Activated CD8-positive, alpha-beta memory T cell treated with anti-CD3 and anti-CD28 coated beads for 24 hours (primary cell): Measurements from ENCODE around the gene REPIN1.
A peak's percentile ranks its signal among the peaks of the same experiment; 100 is the strongest.

Experiments used
- DNase-seq: peaks from one replicate; pipeline ENCODE4 v3.0.0-alpha.2; 2020

Gene REPIN1

DNA sequence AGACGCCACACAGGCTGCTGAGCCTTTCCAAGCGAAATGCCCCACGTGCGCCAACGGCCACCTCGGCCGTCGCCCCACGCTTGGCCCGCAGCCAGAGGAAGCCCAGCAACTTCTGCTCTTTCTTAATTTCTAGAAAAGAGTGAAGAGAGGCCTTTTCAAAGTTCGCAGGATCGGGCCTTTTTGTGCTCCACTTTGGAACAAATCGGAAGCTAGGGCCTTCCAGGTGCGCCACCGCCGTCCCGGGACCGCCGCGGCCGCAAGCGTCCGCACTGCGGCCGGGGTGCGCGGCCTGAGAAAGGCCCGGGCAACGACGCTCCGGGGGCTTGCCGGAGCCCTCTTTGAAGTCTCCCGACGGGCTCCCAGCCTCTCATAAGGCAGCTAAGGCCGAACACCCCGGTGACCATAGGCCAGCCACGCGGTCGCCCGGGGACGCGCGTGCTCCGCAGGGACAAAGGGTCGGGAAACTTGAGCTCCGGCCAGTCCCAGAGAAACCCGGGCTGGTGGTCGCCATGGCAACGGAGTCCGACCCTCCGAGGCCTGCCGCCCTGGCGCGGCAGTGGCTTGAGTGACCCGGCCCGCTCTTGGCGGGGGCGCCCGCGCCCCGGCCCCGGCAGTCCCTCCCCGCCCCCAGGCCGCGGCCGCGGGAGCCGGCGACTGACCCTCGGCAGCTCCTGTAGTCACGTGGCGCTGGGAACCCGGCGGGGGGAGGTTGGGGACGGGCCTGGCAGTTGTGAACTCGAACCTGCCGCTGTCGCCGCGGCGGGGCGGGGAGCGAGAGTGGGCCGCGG lies at the start of gene REPIN1:
TSS of gene REPIN1 (plus strand) at position 727 of the 788 bp plus-strand sequence. CDS start 890 bp downstream, outside the sequence.
- DNase-seq: peak; percentile 92

GRCh38 chr7:150321788-150322113 lies 46.9 kb upstream of the REPIN1 start:
- no peak for DNase-seq

DNA sequence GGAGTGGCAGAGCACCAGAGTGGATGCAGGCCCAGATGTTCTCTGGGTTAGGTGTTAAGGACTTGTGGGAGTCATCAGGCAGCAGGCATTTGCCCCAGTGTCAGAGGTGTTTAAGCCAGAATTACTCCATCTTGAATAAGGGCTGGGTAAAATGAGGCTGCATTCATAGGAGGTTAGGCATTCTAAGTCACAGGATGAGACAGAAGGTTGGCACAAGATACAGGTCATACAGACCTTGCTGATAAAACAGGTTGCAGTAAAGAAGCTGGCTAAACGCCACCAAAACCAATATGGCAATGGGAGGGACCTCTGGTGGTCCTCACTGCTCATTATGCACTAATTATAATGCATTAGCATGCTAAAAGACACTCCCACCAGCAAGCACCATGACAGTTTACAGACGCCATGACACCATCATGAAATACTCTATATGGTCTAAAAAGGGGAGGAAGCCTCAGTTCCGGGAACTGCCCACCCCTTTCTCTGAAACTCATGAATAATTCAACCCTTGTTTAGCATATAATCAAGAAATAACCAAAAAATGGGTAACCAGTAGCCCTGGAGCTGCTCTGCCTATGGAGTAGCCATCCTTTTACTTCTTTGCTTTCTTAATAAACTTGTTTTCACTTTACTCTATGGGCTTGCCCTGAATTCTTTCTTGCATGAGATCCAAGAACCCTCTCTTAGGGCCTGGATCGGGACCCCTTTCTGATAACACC lies 46.3 kb upstream of the REPIN1 start:
- peak; percentile 71 for DNase-seq

DNA sequence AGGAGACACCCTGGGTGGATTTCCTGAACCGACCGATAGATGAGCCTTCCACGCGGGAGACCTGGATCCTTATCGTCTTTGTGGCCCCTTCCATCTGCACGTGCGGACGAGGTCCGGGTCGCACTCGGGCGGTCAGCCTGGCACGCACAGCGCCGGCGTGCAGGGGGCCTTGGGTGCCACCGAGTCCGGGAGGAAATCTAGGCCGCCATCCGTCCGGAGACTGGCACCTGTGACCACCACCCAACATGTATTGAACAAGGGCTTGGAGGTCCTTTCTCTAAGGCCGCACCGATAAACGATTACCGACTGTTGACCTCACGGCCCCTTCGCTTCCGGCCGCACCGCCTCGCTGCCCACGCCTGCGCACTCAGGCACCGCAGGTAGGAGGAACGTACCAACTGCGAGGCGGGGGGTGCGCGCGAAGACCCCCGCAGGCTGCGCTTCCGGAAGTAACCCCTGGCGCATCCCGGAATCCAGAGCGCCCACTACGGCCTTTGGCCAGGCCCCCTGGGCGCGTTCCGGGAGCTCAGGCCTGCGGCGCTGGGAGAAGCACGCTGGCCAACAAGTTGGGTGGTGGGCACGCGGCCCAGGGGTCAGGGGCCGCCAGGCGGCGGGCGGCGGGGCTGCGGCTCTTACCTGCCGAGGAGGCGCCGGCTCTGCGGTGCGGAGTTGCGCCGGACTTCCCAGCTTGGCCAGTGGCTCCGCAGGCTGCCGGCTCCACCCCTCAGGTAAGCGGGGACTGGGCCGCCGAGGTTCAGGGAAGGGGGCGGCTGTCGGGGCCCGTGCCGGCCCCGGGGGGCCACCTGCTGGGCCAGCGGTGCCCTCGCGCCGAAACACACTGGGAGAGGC lies 45.6 kb upstream of the REPIN1 start, which contains the start of the genes ACTR3C and LRRC61:
TSS of gene ACTR3C (minus strand) at position 713 of the 849 bp plus-strand sequence. CDS start 28,249 bp downstream, outside the sequence.
TSS of gene LRRC61 (plus strand) at position 523 of the 849 bp plus-strand sequence. CDS start 13,507 bp downstream, outside the sequence.
- peak; percentile 87 for DNase-seq

GRCh38 chr7:150323682-150324372 lies 44.8 kb upstream of the REPIN1 start:
- DNase-seq: no peak

- no peak for DNase-seq
These were observed 44.2 kb upstream of the REPIN1 start for GRCh38 chr7:150324373-150324961.

GRCh38 chr7:150325110-150325611 lies 43.5 kb upstream of the REPIN1 start:
- DNase-seq: no peak

GRCh38 chr7:150325901-150326300 lies 42.7 kb upstream of the REPIN1 start:
- no peak for DNase-seq

- DNase-seq: no peak
These were observed 41.9 kb upstream of the REPIN1 start for GRCh38 chr7:150326657-150327268.

- no peak for DNase-seq
These were observed 41.3 kb upstream of the REPIN1 start for GRCh38 chr7:150327308-150327707.

- DNase-seq: no peak
These were observed 39.1 kb upstream of the REPIN1 start for GRCh38 chr7:150329331-150330120.

GRCh38 chr7:150330211-150330885 lies 38.3 kb upstream of the REPIN1 start:
- no peak for DNase-seq

DNA sequence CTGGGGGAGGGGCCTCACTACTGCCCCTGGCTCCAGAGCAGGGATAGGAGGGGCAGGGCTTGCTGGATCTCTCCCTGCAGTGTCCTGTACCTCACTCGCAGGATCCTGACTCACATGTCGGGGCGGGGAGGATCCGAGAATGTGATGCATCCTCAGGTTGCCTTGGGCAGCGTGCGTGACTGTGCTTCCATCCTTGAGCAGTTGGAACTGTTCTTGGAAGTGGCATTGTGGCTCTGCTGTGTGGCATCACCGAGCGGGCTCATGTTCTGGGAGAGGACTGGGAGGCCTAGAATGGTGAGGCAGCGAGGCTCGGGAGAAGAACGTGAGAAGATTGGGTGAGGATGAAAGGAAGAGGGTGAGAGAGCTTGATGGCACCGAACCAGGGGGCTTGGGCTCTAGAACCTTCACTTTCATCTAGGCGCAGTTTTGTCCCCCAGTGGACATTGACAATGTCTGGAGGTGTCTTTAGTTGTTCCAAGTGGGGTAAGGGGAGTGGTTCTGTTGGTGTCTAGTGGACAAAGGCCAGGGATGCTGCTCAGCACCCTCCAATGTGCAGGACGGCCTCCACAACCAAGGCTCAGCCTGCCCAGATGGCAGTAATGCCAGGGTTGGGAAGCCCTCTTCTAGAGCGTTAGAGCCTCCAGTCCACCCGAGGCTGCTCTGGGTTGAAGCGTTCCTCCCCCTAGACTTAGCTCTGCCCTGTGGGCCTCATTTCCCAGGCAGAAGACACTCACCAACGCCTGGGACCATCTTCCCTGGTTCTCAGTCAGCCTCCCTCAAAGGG lies 35.6 kb upstream of the REPIN1 start:
- no peak for DNase-seq

- DNase-seq: no peak
These were observed 35.0 kb upstream of the REPIN1 start for GRCh38 chr7:150333659-150334058.

DNA sequence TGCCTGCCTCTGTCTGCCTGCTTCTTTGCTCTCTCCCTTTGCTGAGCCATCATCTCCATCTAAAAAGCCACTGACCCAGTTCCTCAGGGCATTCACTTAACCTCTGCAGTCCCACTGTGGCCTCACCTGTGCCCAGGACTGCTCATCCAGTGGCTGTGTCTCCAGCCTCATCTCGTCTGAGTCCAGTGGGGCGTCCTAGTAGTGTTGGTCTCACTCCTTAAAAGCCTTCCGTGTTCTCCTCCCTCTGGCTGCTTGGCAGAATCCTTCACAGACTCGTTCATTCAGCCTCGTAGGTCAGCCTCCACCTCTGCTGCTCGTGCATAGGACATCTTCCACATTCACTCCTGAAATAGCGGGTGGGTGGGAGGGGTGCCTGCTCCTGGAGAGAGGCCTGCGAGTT lies 34.5 kb upstream of the REPIN1 start:
- no peak for DNase-seq

GRCh38 chr7:150335108-150335773 lies 33.4 kb upstream of the REPIN1 start:
- DNase-seq: no peak

GRCh38 chr7:150335774-150336112 lies 32.9 kb upstream of the REPIN1 start:
- no peak for DNase-seq

DNA sequence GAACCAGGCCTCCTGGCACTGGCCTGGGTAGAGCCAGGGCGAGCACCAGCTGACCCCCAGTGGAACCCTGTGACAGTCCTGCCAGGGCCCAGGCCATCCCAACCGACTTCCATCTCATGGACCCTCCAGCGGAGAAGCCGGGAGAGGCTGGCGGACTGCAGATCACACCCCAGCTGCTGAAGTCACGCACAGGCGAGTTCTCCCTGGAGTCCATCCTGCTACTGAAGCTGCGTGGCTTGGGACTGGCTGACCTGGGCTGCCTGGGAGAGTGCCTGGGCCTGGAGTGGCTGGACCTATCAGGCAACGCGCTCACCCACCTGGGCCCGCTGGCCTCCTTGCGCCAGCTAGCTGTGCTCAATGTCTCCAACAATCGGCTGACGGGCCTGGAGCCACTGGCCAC lies 31.9 kb upstream of the REPIN1 start:
- no peak for DNase-seq

GRCh38 chr7:150337179-150337578 lies 31.4 kb upstream of the REPIN1 start:
- no peak for DNase-seq
